DND-41 (cell line): ENCODE results near the gene KCNH2.

ENCODE experiments used
- EZH2 ChIP-seq: IDR thresholded peaks from 3 replicates; pipeline ENCODE4 v1.6.1; 2012; ENCODE audit warnings: borderline replicate concordance, low read depth, mild to moderate bottlenecking, moderate library complexity, low read length, inconsistent platforms; ENCODE audit not compliant: severe bottlenecking
- TF ChIP-seq, protein P1 (sequence below): IDR thresholded peaks from 2 replicates; pipeline ENCODE4 v1.5.1; 2012; ENCODE audit warnings: borderline replicate concordance, low read length, moderate library complexity, mild to moderate bottlenecking; ENCODE audit not compliant: poor library complexity, severe bottlenecking; ENCODE audit errors: extremely low read depth

DNA sequence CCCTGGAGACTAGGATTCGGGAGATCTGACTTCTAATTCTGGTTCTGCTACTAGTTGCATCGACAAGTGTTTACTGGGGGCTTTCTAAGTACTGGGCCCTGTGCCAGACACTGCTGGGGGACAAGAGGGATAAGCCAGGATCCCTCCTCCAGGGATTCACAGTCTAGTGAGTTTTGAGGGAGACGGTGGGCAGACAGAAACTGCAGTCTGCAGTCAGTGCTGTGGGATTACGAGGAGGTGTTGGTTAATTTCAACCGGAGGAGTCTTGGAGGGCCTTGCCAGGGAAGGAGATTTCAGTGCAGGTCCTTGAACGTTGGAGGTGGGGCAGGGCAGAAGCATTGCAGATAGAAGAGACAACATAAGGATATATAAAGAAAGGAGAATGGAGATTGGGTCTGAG lies 3.5 kb upstream of the KCNH2 start:
- TF ChIP-seq EZH2, result no peak
- TF ChIP-seq, protein P1, sequence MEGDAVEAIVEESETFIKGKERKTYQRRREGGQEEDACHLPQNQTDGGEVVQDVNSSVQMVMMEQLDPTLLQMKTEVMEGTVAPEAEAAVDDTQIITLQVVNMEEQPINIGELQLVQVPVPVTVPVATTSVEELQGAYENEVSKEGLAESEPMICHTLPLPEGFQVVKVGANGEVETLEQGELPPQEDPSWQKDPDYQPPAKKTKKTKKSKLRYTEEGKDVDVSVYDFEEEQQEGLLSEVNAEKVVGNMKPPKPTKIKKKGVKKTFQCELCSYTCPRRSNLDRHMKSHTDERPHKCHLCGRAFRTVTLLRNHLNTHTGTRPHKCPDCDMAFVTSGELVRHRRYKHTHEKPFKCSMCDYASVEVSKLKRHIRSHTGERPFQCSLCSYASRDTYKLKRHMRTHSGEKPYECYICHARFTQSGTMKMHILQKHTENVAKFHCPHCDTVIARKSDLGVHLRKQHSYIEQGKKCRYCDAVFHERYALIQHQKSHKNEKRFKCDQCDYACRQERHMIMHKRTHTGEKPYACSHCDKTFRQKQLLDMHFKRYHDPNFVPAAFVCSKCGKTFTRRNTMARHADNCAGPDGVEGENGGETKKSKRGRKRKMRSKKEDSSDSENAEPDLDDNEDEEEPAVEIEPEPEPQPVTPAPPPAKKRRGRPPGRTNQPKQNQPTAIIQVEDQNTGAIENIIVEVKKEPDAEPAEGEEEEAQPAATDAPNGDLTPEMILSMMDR, result no peak
